T-helper 2 cell treated with Interferon-gamma antibody and Interleukin-4, amounts not matched to agents 5 μg/mL and 100 μg/mL, for 36 hours (primary cell): Measurements from ENCODE around the gene BBS1.
A peak's percentile ranks its signal among the peaks of the same experiment; 100 is the strongest.

Source experiments
- DNase-seq: peaks from one replicate; pipeline ENCODE4 v3.0.0; 2021; ENCODE audit warnings: low spot score
- H3K27ac Mint-ChIP-seq: one replicate; pipeline ENCODE4 v1.8.0; 2021; ENCODE audit warnings: mild to moderate bottlenecking, mixed read lengths
- H3K27me3 Mint-ChIP-seq: one replicate; pipeline ENCODE4 v1.8.0; 2021; ENCODE audit warnings: low read depth, mixed read lengths
- H3K36me3 Mint-ChIP-seq: one replicate; pipeline ENCODE4 v1.8.0; 2021; ENCODE audit warnings: low read depth, mixed read lengths
- H3K4me1 Mint-ChIP-seq: one replicate; pipeline ENCODE4 v1.8.0; 2021; ENCODE audit warnings: low read depth, mixed read lengths
- H3K4me3 Mint-ChIP-seq: one replicate; pipeline ENCODE4 v1.8.0; 2022; ENCODE audit warnings: mild to moderate bottlenecking, moderate library complexity, mixed read lengths
- H3K9me3 Mint-ChIP-seq: one replicate; pipeline ENCODE4 v1.8.0; 2021; ENCODE audit warnings: mixed read lengths

BBS1 gene

GRCh38 chr11:66488957-66489356 lies 21.5 kb upstream of the BBS1 start:
- Mint-ChIP-seq H3K9me3 (no peaks in the 10 kb centered on the region), H3K27me3 (no peaks in the 10 kb centered on the region), H3K36me3 (peaks cover 18% of the 10 kb centered on the region), H3K4me3 (no peak overlapping the region), H3K4me1 (no peaks in the 10 kb centered on the region), H3K27ac (no peak overlapping the region)
- no peak for DNase-seq

GRCh38 chr11:66489636-66490035 lies 20.8 kb upstream of the BBS1 start:
- Mint-ChIP-seq H3K4me3 (no peak overlapping the region), H3K4me1 (no peaks in the 10 kb centered on the region), H3K36me3 (peaks cover 18% of the 10 kb centered on the region), H3K27me3 (no peaks in the 10 kb centered on the region), H3K27ac (no peak overlapping the region), H3K9me3 (no peaks in the 10 kb centered on the region)
- no peak for DNase-seq

GRCh38 chr11:66491315-66491935 lies 19.0 kb upstream of the BBS1 start:
- Mint-ChIP-seq H3K27ac (no peak overlapping the region), H3K4me3 (no peak overlapping the region), H3K4me1 (no peaks in the 10 kb centered on the region), H3K36me3 (peaks cover 20% of the 10 kb centered on the region), H3K27me3 (no peaks in the 10 kb centered on the region), H3K9me3 (no peaks in the 10 kb centered on the region)
- DNase-seq, result no peak

GRCh38 chr11:66492161-66492865 lies 18.1 kb upstream of the BBS1 start:
- Mint-ChIP-seq H3K9me3 (no peaks in the 10 kb centered on the region), H3K36me3 (peaks cover 28% of the 10 kb centered on the region)
- no peak for DNase-seq

GRCh38 chr11:66493130-66493529 lies 17.3 kb upstream of the BBS1 start:
- no peaks in the 10 kb centered on the region for H3K27me3 Mint-ChIP-seq
- no peak for DNase-seq
- H3K36me3 Mint-ChIP-seq, result peaks cover 26% of the 10 kb centered on the region
- H3K4me1 Mint-ChIP-seq, result no peaks in the 10 kb centered on the region
- H3K27ac Mint-ChIP-seq, result no peak overlapping the region
- H3K4me3 Mint-ChIP-seq, result no peak overlapping the region
- H3K9me3 Mint-ChIP-seq, result no peaks in the 10 kb centered on the region

More at GRCh38 chr11:66492161-66492865, 18.1 kb upstream of the BBS1 start:
- H3K4me1 Mint-ChIP-seq, result no peaks in the 10 kb centered on the region
- H3K27ac Mint-ChIP-seq, result no peak overlapping the region
- no peaks in the 10 kb centered on the region for H3K27me3 Mint-ChIP-seq
- H3K4me3 Mint-ChIP-seq, result no peak overlapping the region

- H3K4me1 Mint-ChIP-seq, result no peaks in the 10 kb centered on the region
- peaks cover 27% of the 10 kb centered on the region for H3K36me3 Mint-ChIP-seq
- DNase-seq, result no peak
- H3K27me3 Mint-ChIP-seq, result no peaks in the 10 kb centered on the region
- no peaks in the 10 kb centered on the region for H3K9me3 Mint-ChIP-seq
- no peak overlapping the region for H3K27ac Mint-ChIP-seq
- no peak overlapping the region for H3K4me3 Mint-ChIP-seq
These were observed 16.0 kb upstream of the BBS1 start for GRCh38 chr11:66494458-66494857.

- Mint-ChIP-seq H3K9me3 (no peaks in the 10 kb centered on the region), H3K4me1 (no peaks in the 10 kb centered on the region), H3K27ac (no peak overlapping the region), H3K27me3 (no peaks in the 10 kb centered on the region), H3K4me3 (no peak overlapping the region), H3K36me3 (peaks cover 29% of the 10 kb centered on the region)
- DNase-seq, result no peak
These were observed 15.5 kb upstream of the BBS1 start for GRCh38 chr11:66494935-66495334.

GRCh38 chr11:66495401-66495854 lies 15.0 kb upstream of the BBS1 start:
- Mint-ChIP-seq H3K9me3 (no peaks in the 10 kb centered on the region), H3K27me3 (no peaks in the 10 kb centered on the region), H3K36me3 (peaks cover 29% of the 10 kb centered on the region), H3K27ac (no peak overlapping the region), H3K4me3 (no peak overlapping the region), H3K4me1 (no peaks in the 10 kb centered on the region)
- DNase-seq, result no peak

- peaks cover 31% of the 10 kb centered on the region for H3K36me3 Mint-ChIP-seq
- H3K27ac Mint-ChIP-seq, result no peak overlapping the region
- no peaks in the 10 kb centered on the region for H3K4me1 Mint-ChIP-seq
- H3K9me3 Mint-ChIP-seq, result no peaks in the 10 kb centered on the region
- H3K27me3 Mint-ChIP-seq, result no peaks in the 10 kb centered on the region
- no peak for DNase-seq
- no peak overlapping the region for H3K4me3 Mint-ChIP-seq
These were observed 13.2 kb upstream of the BBS1 start for GRCh38 chr11:66497206-66497605.

GRCh38 chr11:66498506-66498905 lies 11.9 kb upstream of the BBS1 start:
- Mint-ChIP-seq H3K4me3 (no peak overlapping the region), H3K36me3 (peaks cover 27% of the 10 kb centered on the region), H3K27ac (no peak overlapping the region)

GRCh38 chr11:66505276-66505816 lies 5.1 kb upstream of the BBS1 start:
- no peak overlapping the region for H3K27ac Mint-ChIP-seq
- peaks cover 25% of the 10 kb centered on the region for H3K36me3 Mint-ChIP-seq
- H3K4me1 Mint-ChIP-seq, result peaks cover under 1% of the 10 kb centered on the region
- no peak for DNase-seq
- no peak overlapping the region for H3K4me3 Mint-ChIP-seq
- H3K27me3 Mint-ChIP-seq, result no peaks in the 10 kb centered on the region
- H3K9me3 Mint-ChIP-seq, result no peaks in the 10 kb centered on the region

More at GRCh38 chr11:66498506-66498905, 11.9 kb upstream of the BBS1 start:
- no peaks in the 10 kb centered on the region for H3K27me3 Mint-ChIP-seq
- H3K4me1 Mint-ChIP-seq, result no peaks in the 10 kb centered on the region
- H3K9me3 Mint-ChIP-seq, result no peaks in the 10 kb centered on the region
- DNase-seq, result no peak

GRCh38 chr11:66509131-66509561 lies 1.3 kb upstream of the BBS1 start:
- Mint-ChIP-seq H3K4me1 (peaks cover 8% of the 10 kb centered on the region), H3K9me3 (no peaks in the 10 kb centered on the region), H3K36me3 (peaks cover 18% of the 10 kb centered on the region), H3K27ac (peak overlapping the region; percentile 26), H3K27me3 (no peaks in the 10 kb centered on the region), H3K4me3 (peak overlapping the region; percentile 18)
- DNase-seq, result no peak

- Mint-ChIP-seq H3K27ac (peak overlapping the region; percentile 65), H3K4me1 (peaks cover 8% of the 10 kb centered on the region), H3K27me3 (no peaks in the 10 kb centered on the region), H3K4me3 (peak overlapping the region; percentile 94), H3K36me3 (peaks cover 12% of the 10 kb centered on the region), H3K9me3 (no peaks in the 10 kb centered on the region)
- no peak for DNase-seq
These were observed 530 bp downstream of the BBS1 start for GRCh38 chr11:66510990-66511339.

GRCh38 chr11:66523611-66524010 lies 13.2 kb downstream of the BBS1 start:
- Mint-ChIP-seq H3K9me3 (no peaks in the 10 kb centered on the region), H3K27me3 (no peaks in the 10 kb centered on the region), H3K4me3 (no peak overlapping the region), H3K36me3 (peaks cover 9% of the 10 kb centered on the region), H3K27ac (no peak overlapping the region), H3K4me1 (no peaks in the 10 kb centered on the region)
- no peak for DNase-seq
